BLaER1 treated with 17β-estradiol and CSF1 and Interleukin-3, amounts not matched to agents 10 nM and 100 nM (cell line): ENCODE data around the gene P3H3.
"Not testable (repeated sequence)": the region's sequence is repeated elsewhere in the genome, so short reads cannot be mapped to it uniquely, and the experiment has no call there.

Experiments used
- H3K27ac ChIP-seq, 11 experiments: shearing (Covaris generic); formaldehyde crosslinking; 2 replicates each; pipeline ENCODE4 v1.8.1; 2022
- H3K27me3 ChIP-seq, 11 experiments: shearing (Covaris generic); formaldehyde crosslinking; 2 replicates each; pipeline ENCODE4 v1.8.1; 2022
- H3K36me3 ChIP-seq, 11 experiments: shearing (Covaris generic); formaldehyde crosslinking; 2 replicates each; pipeline ENCODE4 v1.8.1; 2022
- H3K4me1 ChIP-seq, 10 experiments: shearing (Covaris generic); formaldehyde crosslinking; 2 replicates each; pipeline ENCODE4 v1.8.1; 2022
- H3K4me2 ChIP-seq, 11 experiments: shearing (Covaris generic); formaldehyde crosslinking; 2 replicates each; pipeline ENCODE4 v1.8.1; 2022
- H3K4me3 ChIP-seq, 10 experiments: shearing (Covaris generic); formaldehyde crosslinking; 2 replicates each; pipeline ENCODE4 v1.8.1; 2022
- H3K9ac ChIP-seq, 11 experiments: shearing (Covaris generic); formaldehyde crosslinking; 2 replicates each; pipeline ENCODE4 v1.8.1; 2022
- H3K9me3 ChIP-seq, 11 experiments: shearing (Covaris generic); formaldehyde crosslinking; replicated peaks in 1 of 11; 2 replicates each; pipeline ENCODE4 v1.8.1; 2022
- H4K20me1 ChIP-seq, 11 experiments: shearing (Covaris generic); formaldehyde crosslinking; 2 replicates each; pipeline ENCODE4 v1.8.1; 2022
- Cebpa-rat ChIP-seq, 11 experiments: shearing (Covaris generic); IDR thresholded peaks; 2 replicates each; pipeline ENCODE4 v1.8.1; 2022

P3H3 gene

GRCh38 chr12:6853626-6854025, 25.4 kb downstream of the P3H3 start:
- H3K4me2 ChIP-seq = peak overlapping the region; percentile 87 to 99 (median 94)
- TF ChIP-seq Cebpa-rat (IDR thresholded peaks at IDR 0.05) = no peak

DNA sequence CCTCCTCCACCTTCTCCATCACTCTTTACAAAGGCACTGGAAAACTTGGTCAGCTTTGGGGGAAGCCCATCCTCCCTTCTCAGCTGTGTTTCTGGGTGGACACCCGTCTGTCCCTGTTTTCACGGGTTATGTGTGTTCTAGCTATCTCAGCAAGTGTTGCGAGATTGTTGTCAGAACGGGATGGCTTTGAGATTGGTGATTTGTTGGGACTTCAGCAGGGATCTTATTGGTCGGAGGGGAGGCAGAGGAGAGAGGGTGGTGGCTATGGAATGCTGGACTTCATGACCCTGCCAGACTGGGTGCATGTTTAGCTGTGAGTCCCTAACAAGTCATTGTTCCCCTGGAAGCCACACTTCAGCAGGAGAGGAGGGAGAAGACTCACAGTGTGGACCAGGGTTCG, 25.8 kb downstream of the P3H3 start:
- Histone ChIP-seq H3K4me3 (no peak overlapping the region; a peak in 1 of 20 replicates), H3K27me3 (no peaks in the 10 kb centered on the region), H3K36me3 (peaks cover 40 to 68% (median 57%) of the 10 kb centered on the region in 11 experiments), H3K9me3 (no peaks in the 10 kb centered on the region), H3K27ac (peak overlapping the region in 3 of 11 experiments; percentile 83 to 91 (median 85); a peak in 3 of 22 replicates), H3K4me2 (peak overlapping the region; percentile 87 to 99 (median 94)), H3K9ac (peak overlapping the region; percentile 75 to 92 (median 85); a peak in 17 of 22 replicates), H4K20me1 (peaks cover 0 to 36% (median 19%) of the 10 kb centered on the region in 11 experiments; a peak in 11 of 22 replicates), H3K4me1 (peaks cover 34 to 37% (median 36%) of the 10 kb centered on the region in 10 experiments)
- TF ChIP-seq Cebpa-rat (IDR thresholded peaks at IDR 0.05) = no peak

More at GRCh38 chr12:6853626-6854025, 25.4 kb downstream of the P3H3 start:
- Histone ChIP-seq H3K4me3 (peak overlapping the region in 9 of 10 experiments; percentile 65 to 80 (median 71); a peak in 14 of 20 replicates), H3K9ac (peak overlapping the region; percentile 75 to 92 (median 85)), H3K27ac (peak overlapping the region in 9 of 11 experiments; percentile 39 to 91 (median 85); a peak in 17 of 22 replicates), H3K27me3 (no peaks in the 10 kb centered on the region), H3K9me3 (no peaks in the 10 kb centered on the region), H4K20me1 (peaks cover 0 to 36% (median 19%) of the 10 kb centered on the region in 11 experiments; a peak in 11 of 22 replicates), H3K36me3 (peaks cover 36 to 68% (median 57%) of the 10 kb centered on the region in 11 experiments), H3K4me1 (peaks cover 34 to 41% (median 38%) of the 10 kb centered on the region in 10 experiments)

- TF ChIP-seq Cebpa-rat (IDR thresholded peaks at IDR 0.05) = no peak
- Histone ChIP-seq H3K9ac (peak overlapping the region in 5 of 11 experiments; percentile 4 to 89 (median 76); a peak in 3 of 22 replicates), H3K27me3 (no peaks in the 10 kb centered on the region), H3K9me3 (no peaks in the 10 kb centered on the region), H3K36me3 (peaks cover 53 to 68% (median 63%) of the 10 kb centered on the region in 11 experiments), H4K20me1 (peaks cover 0 to 36% (median 19%) of the 10 kb centered on the region in 11 experiments; a peak in 11 of 22 replicates), H3K4me3 (no peak overlapping the region), H3K4me1 (peaks cover 21 to 24% (median 23%) of the 10 kb centered on the region in 10 experiments), H3K27ac (no peak overlapping the region), H3K4me2 (no peak overlapping the region)
These were observed 27.1 kb downstream of the P3H3 start for GRCh38 chr12:6855322-6855721.

- H3K4me3 ChIP-seq = no peak overlapping the region
- H3K4me1 ChIP-seq = peaks cover 4 to 8% (median 7%) of the 10 kb centered on the region in 10 experiments
- H3K27me3 ChIP-seq = no peaks in the 10 kb centered on the region
- no peak overlapping the region for H3K9ac ChIP-seq
- H3K9me3 ChIP-seq = no peaks in the 10 kb centered on the region
- H4K20me1 ChIP-seq = peaks cover 0 to 34% (median 18%) of the 10 kb centered on the region in 11 experiments; a peak in 11 of 22 replicates
- no peak overlapping the region for H3K27ac ChIP-seq
- no peak for TF ChIP-seq Cebpa-rat (IDR thresholded peaks at IDR 0.05)
- no peak overlapping the region for H3K4me2 ChIP-seq
- H3K36me3 ChIP-seq = peaks cover 84 to 100% (median 97%) of the 10 kb centered on the region in 11 experiments
These were observed 30.6 kb downstream of the P3H3 start for GRCh38 chr12:6858799-6859198.

DNA sequence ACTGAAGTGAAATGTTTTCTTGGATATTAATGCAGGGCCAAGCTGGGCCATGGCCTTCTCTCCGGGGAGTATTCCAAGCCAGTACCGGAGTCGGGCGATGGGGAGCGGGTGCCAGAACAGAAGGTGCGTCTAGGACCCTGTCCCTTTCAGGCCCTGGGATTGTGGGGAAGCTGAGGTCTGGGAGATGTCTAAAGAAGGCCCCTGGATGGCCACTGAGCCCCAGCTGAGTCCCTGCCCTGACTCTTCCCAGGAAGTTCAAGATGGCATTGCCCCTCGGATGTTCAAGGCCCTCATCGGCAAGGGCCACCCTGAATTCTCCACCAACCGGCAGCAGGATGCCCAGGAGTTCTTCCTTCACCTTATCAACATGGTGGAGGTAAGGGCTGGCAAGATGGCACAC, 31.9 kb downstream of the P3H3 start:
- TF ChIP-seq Cebpa-rat (IDR thresholded peaks at IDR 0.05) = no peak
- H3K27ac ChIP-seq = no peak overlapping the region
- H4K20me1 ChIP-seq = peaks cover 0 to 21% (median 6%) of the 10 kb centered on the region in 11 experiments; a peak in 11 of 22 replicates
- H3K4me3 ChIP-seq = no peak overlapping the region
- H3K9me3 ChIP-seq = no peaks in the 10 kb centered on the region
- no peak overlapping the region for H3K4me2 ChIP-seq
- H3K36me3 ChIP-seq = peaks cover 95 to 100% (median 100%) of the 10 kb centered on the region in 11 experiments
- H3K4me1 ChIP-seq = no peaks in the 10 kb centered on the region; a peak in 1 of 20 replicates
- H3K9ac ChIP-seq = no peak overlapping the region
- H3K27me3 ChIP-seq = no peaks in the 10 kb centered on the region

GRCh38 chr12:6860942-6861341, 32.7 kb downstream of the P3H3 start:
- H3K4me3 ChIP-seq = no peak overlapping the region
- no peaks in the 10 kb centered on the region for H3K9me3 ChIP-seq
- H3K4me2 ChIP-seq = no peak overlapping the region
- H3K27me3 ChIP-seq = no peaks in the 10 kb centered on the region
- TF ChIP-seq Cebpa-rat (IDR thresholded peaks at IDR 0.05) = no peak
- no peak overlapping the region for H3K27ac ChIP-seq
- H3K36me3 ChIP-seq = peaks cover 91 to 100% (median 100%) of the 10 kb centered on the region in 11 experiments
- peaks cover 0 to 13% (median 3%) of the 10 kb centered on the region in 11 experiments; a peak in 9 of 22 replicates for H4K20me1 ChIP-seq
- H3K4me1 ChIP-seq = peaks cover 1 to 4% (median 3%) of the 10 kb centered on the region in 10 experiments; a peak in 17 of 20 replicates
- no peak overlapping the region for H3K9ac ChIP-seq

GRCh38 chr12:6861391-6861790, 33.2 kb downstream of the P3H3 start:
- H3K4me3 ChIP-seq = no peak overlapping the region
- no peaks in the 10 kb centered on the region for H3K9me3 ChIP-seq
- H3K27ac ChIP-seq = no peak overlapping the region
- no peak overlapping the region; a peak in 1 of 22 replicates for H3K9ac ChIP-seq
- H3K4me1 ChIP-seq = peaks cover 6 to 9% (median 8%) of the 10 kb centered on the region in 10 experiments
- TF ChIP-seq Cebpa-rat (IDR thresholded peaks at IDR 0.05) = no peak
- H3K27me3 ChIP-seq = no peaks in the 10 kb centered on the region
- no peak overlapping the region for H3K4me2 ChIP-seq
- peaks cover 0 to 13% (median 3%) of the 10 kb centered on the region in 11 experiments; a peak in 10 of 22 replicates for H4K20me1 ChIP-seq
- H3K36me3 ChIP-seq = peaks cover 90 to 100% (median 99%) of the 10 kb centered on the region in 11 experiments

DNA sequence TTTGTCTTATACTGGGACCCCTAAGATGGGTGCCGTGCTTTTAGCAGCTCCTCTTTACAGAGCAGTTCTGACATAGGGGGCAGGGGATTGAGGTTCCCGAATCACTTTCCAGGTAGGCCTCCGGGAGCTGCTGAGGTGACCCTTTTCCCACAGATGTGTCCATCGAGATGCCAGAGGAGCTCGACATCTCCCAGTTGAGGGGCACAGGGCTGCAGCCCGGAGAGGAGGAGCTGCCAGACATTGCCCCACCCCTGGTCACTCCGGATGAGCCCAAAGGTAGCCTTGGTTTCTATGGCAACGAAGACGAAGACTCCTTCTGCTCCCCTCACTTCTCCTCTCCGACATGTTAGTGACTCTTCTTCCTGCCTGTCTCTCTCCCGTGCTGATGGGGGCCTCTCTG, 34.8 kb downstream of the P3H3 start:
- Histone ChIP-seq H3K27ac (no peak overlapping the region), H3K4me2 (no peak overlapping the region), H3K36me3 (peaks cover 74 to 85% (median 83%) of the 10 kb centered on the region in 11 experiments), H4K20me1 (peaks cover 2 to 24% (median 13%) of the 10 kb centered on the region in 11 experiments; a peak in 19 of 22 replicates), H3K9ac (no peak overlapping the region), H3K27me3 (no peaks in the 10 kb centered on the region), H3K4me1 (peaks cover 12 to 16% (median 15%) of the 10 kb centered on the region in 10 experiments), H3K4me3 (no peak overlapping the region), H3K9me3 (no peaks in the 10 kb centered on the region)
- no peak for TF ChIP-seq Cebpa-rat (IDR thresholded peaks at IDR 0.05)

DNA sequence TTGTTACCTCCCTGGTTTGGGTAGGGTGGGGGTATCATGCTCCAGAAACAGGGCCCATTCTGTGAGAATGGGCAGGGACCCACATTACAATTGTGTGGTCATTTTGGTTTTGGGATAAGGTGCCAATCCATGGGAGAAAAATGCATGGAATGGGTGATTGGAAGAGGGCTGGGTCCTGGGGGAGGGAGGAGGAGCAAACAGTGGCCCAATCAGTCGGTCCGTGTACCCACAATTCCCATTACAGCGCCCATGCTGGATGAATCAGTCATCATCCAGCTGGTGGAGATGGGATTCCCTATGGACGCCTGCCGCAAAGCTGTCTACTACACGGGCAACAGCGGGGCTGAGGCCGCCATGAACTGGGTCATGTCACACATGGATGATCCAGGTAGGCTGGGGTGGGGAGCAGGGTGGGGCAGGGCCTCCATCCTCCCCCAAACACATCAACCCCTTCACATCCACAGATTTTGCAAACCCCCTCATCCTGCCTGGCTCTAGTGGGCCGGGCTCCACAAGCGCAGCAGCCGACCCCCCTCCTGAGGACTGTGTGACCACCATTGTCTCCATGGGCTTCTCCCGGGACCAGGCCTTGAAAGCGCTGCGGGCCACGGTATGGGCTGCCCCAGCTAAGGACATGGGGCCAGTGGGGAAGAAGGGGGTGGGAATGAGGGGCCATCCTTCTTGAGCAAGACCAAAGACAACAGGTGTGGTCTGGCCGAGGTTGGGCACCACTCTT, 35.5 kb downstream of the P3H3 start:
- Histone ChIP-seq H3K9ac (no peak overlapping the region), H3K36me3 (peaks cover 67 to 84% (median 77%) of the 10 kb centered on the region in 11 experiments)

GRCh38 chr12:6865307-6865706, 37.1 kb downstream of the P3H3 start:
- H3K27ac ChIP-seq, H3K27me3 ChIP-seq, H3K9me3 ChIP-seq, H3K4me2 ChIP-seq, H3K4me3 ChIP-seq, H3K9ac ChIP-seq: not testable (repeated sequence)
- peaks cover 66 to 83% (median 76%) of the 10 kb centered on the region in 11 experiments for H3K36me3 ChIP-seq
- H4K20me1 ChIP-seq = peaks cover 25 to 46% (median 36%) of the 10 kb centered on the region in 11 experiments
- H3K4me1 ChIP-seq = peaks cover 30 to 38% (median 33%) of the 10 kb centered on the region in 10 experiments

More for the DNA sequence above, 35.5 kb downstream of the P3H3 start:
- no peak overlapping the region for H3K4me2 ChIP-seq
- no peak for TF ChIP-seq Cebpa-rat (IDR thresholded peaks at IDR 0.05)
- peaks cover 9 to 31% (median 20%) of the 10 kb centered on the region in 11 experiments for H4K20me1 ChIP-seq
- peaks cover 14 to 23% (median 18%) of the 10 kb centered on the region in 10 experiments for H3K4me1 ChIP-seq
- no peak overlapping the region for H3K27ac ChIP-seq
- no peaks in the 10 kb centered on the region for H3K9me3 ChIP-seq
- no peak overlapping the region for H3K4me3 ChIP-seq
- H3K27me3 ChIP-seq = no peaks in the 10 kb centered on the region
